CD4-positive, alpha-beta T cell (primary cell): ENCODE results near the gene SAMD9L. TPM values are rescaled to one million over a fixed set of nuclear protein-coding genes. Genes with fewer than 3 reads are reported as not detected.
A peak's percentile ranks its signal among the peaks of the same experiment; 100 is the strongest.

ENCODE experiments used
- ATAC-seq: fragments of 200-7000 bp; cut with Tn5 transposase; one replicate; pipeline ENCODE4 v1.10.0; 2022; ENCODE audit warnings: mild to moderate bottlenecking; ENCODE audit not compliant: poor library complexity
- CTCF ChIA-PET: fragments of 350-600 bp; sonication (Branson Sonifier 250); formaldehyde crosslinking; loops from one replicate; lab custom pipeline; 2021; ENCODE audit warnings: antibody characterized with exemption, inconsistent platforms; lab: Charles Lee
- POLR2A ChIA-PET: fragments of 350-600 bp; sonication (Branson Sonifier 250); formaldehyde crosslinking; loops from one replicate; lab custom pipeline; 2021; ENCODE audit warnings: antibody characterized with exemption, inconsistent platforms; lab: Charles Lee
- DNase-seq, 14 experiments: peaks; one replicate each; pipeline ENCODE4 v3.0.0-alpha.2; 2013 to 2020; ENCODE audit warnings: mixed read lengths in 2 of 14
- H3K27ac ChIP-seq, 2 donors: one replicate each; pipeline versions ENCODE4 v1.5.1 to v1.7.0; 2013; ENCODE audit warnings: low read length in 2 of 2, low read depth in 1 of 2, mild to moderate bottlenecking in 1 of 2
- H3K27me3 ChIP-seq, 2 experiments: 1 replicate in 1 of 2; 2 replicates in 1 of 2; pipeline versions ENCODE4 v1.6.1 to v1.7.0; 2013; ENCODE audit warnings: low read length in 2 of 2, control low read depth in 1 of 2, mild to moderate bottlenecking in 1 of 2, moderate library complexity in 1 of 2; ENCODE audit not compliant: insufficient read depth in 2 of 2, control insufficient read depth in 1 of 2
- H3K36me3 ChIP-seq: one replicate; pipeline ENCODE4 v1.6.1; 2013; ENCODE audit warnings: low read length, control low read depth; ENCODE audit not compliant: insufficient read depth
- H3K4me1 ChIP-seq: one replicate; pipeline ENCODE4 v1.6.1; 2013; ENCODE audit warnings: low read length, control low read depth; ENCODE audit not compliant: insufficient read depth
- H3K4me3 ChIP-seq: one replicate; pipeline ENCODE4 v1.5.1; 2013; ENCODE audit warnings: mild to moderate bottlenecking, low read length, moderate library complexity
- H3K9me3 ChIP-seq, 2 experiments: 1 replicate in 1 of 2; 2 replicates in 1 of 2; pipeline versions ENCODE4 v1.6.1 to v1.7.0; 2013; ENCODE audit warnings: low read length in 2 of 2, mild to moderate bottlenecking in 2 of 2, control low read depth in 1 of 2, moderate library complexity in 1 of 2; ENCODE audit not compliant: control insufficient read depth in 1 of 2, insufficient read depth in 1 of 2
- H3K27ac Mint-ChIP-seq: one replicate; pipeline ENCODE4 v1.8.0; 2020; ENCODE audit warnings: mixed read lengths
- H3K27me3 Mint-ChIP-seq: one replicate; pipeline ENCODE4 v1.8.0; 2021; ENCODE audit warnings: mixed read lengths
- H3K36me3 Mint-ChIP-seq: one replicate; pipeline ENCODE4 v1.8.0; 2021; ENCODE audit warnings: low read depth, mixed read lengths
- H3K4me1 Mint-ChIP-seq: one replicate; pipeline ENCODE4 v1.8.0; 2021; ENCODE audit warnings: low read depth, mixed read lengths
- H3K4me3 Mint-ChIP-seq: one replicate; pipeline ENCODE4 v1.8.0; 2020; ENCODE audit warnings: mild to moderate bottlenecking, mixed read lengths
- H3K9me3 Mint-ChIP-seq: one replicate; pipeline ENCODE4 v1.8.0; 2020; ENCODE audit warnings: mixed read lengths
- CTCF ChIP-seq: fragments of 200-600 bp; IDR thresholded peaks from one replicate; pipeline ENCODE4 v1.8.0; 2022; ENCODE audit warnings: antibody characterized with exemption, mild to moderate bottlenecking
- intact Hi-C, 2 experiments: fragments of 100-400 bp; cut with DNase I in 1 of 2; cut with micrococcal nuclease in 1 of 2; formaldehyde crosslinking; loops; one replicate each; pipeline versions ENCODE4 v1.15.1 to v1.9.0; 2023 to 2025; cut with DNase I, micrococcal nuclease
- total RNA-seq, 174 experiments: library from RNA in 2 of 174; stranded (reverse) in 2 of 174; gene quantifications; one replicate each; pipeline ENCODE4 v1.2.3 and lab custom pipeline; 2021 to 2026

Gene SAMD9L
- total RNA-seq, 2 experiments from 2014 or later = 7.9 to 8.5 TPM

GRCh38 chr7:93146036-93146435, 2.1 kb downstream of the SAMD9L start:
- POLR2A ChIA-PET = interaction anchor here (0.6 to 2.4 kb wide), 2 partner anchors 28 to 961 kb away, joined by 3 to 25 read pairs; partner anchors contain the start of gene SAMD9
- intact Hi-C loops = loop anchor here in 1 of 2 experiments (2.0 kb wide), 1 partner anchor 23 kb away; no protein-coding TSS in a partner anchor
- no peaks in the 10 kb centered on the region for H3K27me3 Mint-ChIP-seq
- Histone ChIP-seq H3K4me3 (no peak overlapping the region), H3K27ac (no peak overlapping the region), H3K4me1 (peaks cover 15% of the 10 kb centered on the region), H3K36me3 (peaks cover 50% of the 10 kb centered on the region), H3K9me3 (no peaks in the 10 kb centered on the region), H3K27me3 (no peaks in the 10 kb centered on the region)
- H3K4me3 Mint-ChIP-seq = peak overlapping the region; percentile 21
- no peak for DNase-seq
- no peak for ATAC-seq
- H3K27ac Mint-ChIP-seq = peak overlapping the region; percentile 90
- no peaks in the 10 kb centered on the region for H3K9me3 Mint-ChIP-seq
- CTCF ChIA-PET = no interaction called here
- peaks cover 43% of the 10 kb centered on the region for H3K4me1 Mint-ChIP-seq
- H3K36me3 Mint-ChIP-seq = peaks cover 14% of the 10 kb centered on the region
- TF ChIP-seq CTCF = no peak

- H3K27ac Mint-ChIP-seq = peak overlapping the region; percentile 90
- Histone ChIP-seq H3K36me3 (peaks cover 57% of the 10 kb centered on the region), H3K4me3 (no peak overlapping the region), H3K27me3 (no peaks in the 10 kb centered on the region), H3K9me3 (no peaks in the 10 kb centered on the region), H3K4me1 (peaks cover 15% of the 10 kb centered on the region), H3K27ac (no peak overlapping the region)
- peak overlapping the region; percentile 57 for H3K4me3 Mint-ChIP-seq
- peaks cover 14% of the 10 kb centered on the region for H3K36me3 Mint-ChIP-seq
- POLR2A ChIA-PET = interaction anchor here (1.3 kb wide), 1 partner anchor 28 kb away, joined by 4 read pairs; the partner anchor contains the start of gene SAMD9
- H3K27me3 Mint-ChIP-seq = no peaks in the 10 kb centered on the region
- TF ChIP-seq CTCF = no peak
- H3K4me1 Mint-ChIP-seq = peaks cover 43% of the 10 kb centered on the region
- no peaks in the 10 kb centered on the region for H3K9me3 Mint-ChIP-seq
- CTCF ChIA-PET = interaction anchor here (1.2 kb wide), 1 partner anchor 313 kb away, joined by 3 read pairs; no protein-coding TSS in a partner anchor
- ATAC-seq (no peak), DNase-seq (peak in 3 of 14 experiments; percentile 13 to 16 (median 16))
- intact Hi-C loops = no loop called here
Measured at GRCh38 chr7:93145354-93145753, 2.8 kb downstream of the SAMD9L start.

GRCh38 chr7:93142127-93142526, 6.1 kb downstream of the SAMD9L start:
- ATAC-seq (no peak), DNase-seq (no peak)
- peaks cover 12% of the 10 kb centered on the region for H3K4me1 ChIP-seq
- peaks cover 89% of the 10 kb centered on the region for H3K36me3 ChIP-seq
- intact Hi-C loops = no loop called here
- no peak for TF ChIP-seq CTCF
- no peak overlapping the region for H3K4me3 ChIP-seq
- POLR2A ChIA-PET = no interaction called here
- CTCF ChIA-PET = no interaction called here
- Mint-ChIP-seq H3K27ac (no peak overlapping the region), H3K9me3 (peaks cover 7% of the 10 kb centered on the region), H3K27me3 (no peaks in the 10 kb centered on the region), H3K36me3 (peaks cover 10% of the 10 kb centered on the region), H3K4me3 (no peak overlapping the region), H3K4me1 (peaks cover 24% of the 10 kb centered on the region)
- peaks cover 4 to 13% of the 10 kb centered on the region in 2 experiments for H3K9me3 ChIP-seq
- no peak overlapping the region for H3K27ac ChIP-seq
- no peaks in the 10 kb centered on the region for H3K27me3 ChIP-seq
